SK-N-SH (cell line): ENCODE data around the gene RNF146. TPM values are rescaled to one million over a fixed set of nuclear protein-coding genes. Genes with fewer than 3 reads are reported as not detected.
A peak's percentile ranks its signal among the peaks of the same experiment; 100 is the strongest.

Source experiments
- CTCF ChIA-PET: fragments of 300-600, 350-600 bp; formaldehyde crosslinking; extraction: SDS; loops from one replicate; lab custom pipeline; 2021; lab: Yijun Ruan, JAX
- POLR2A ChIA-PET: fragments of 350-600 bp; sonication (Branson Sonifier 250); formaldehyde crosslinking; extraction: SDS; loops from one replicate; lab custom pipeline; 2020; ENCODE audit warnings: antibody characterized with exemption, inconsistent platforms; lab: Yijun Ruan, JAX
- DNase-seq: peaks from one replicate; pipeline ENCODE4 v3.0.0; 2012
- H2AFZ ChIP-seq: fragments of 200-600 bp; sonication (generic); 2 replicates; pipeline ENCODE4 v1.8.1; 2016; ENCODE audit warnings: antibody characterized with exemption, mild to moderate bottlenecking, low read depth
- H3F3A ChIP-seq: fragments of 200-600 bp; sonication (generic); replicated peaks from 2 replicates; pipeline ENCODE3; 2016; ENCODE audit warnings: antibody characterized with exemption, mild to moderate bottlenecking; ENCODE audit not compliant: insufficient read depth
- H3K27ac ChIP-seq, 2 experiments: fragments of 200-500 bp in 1 of 2; fragments of 200-600 bp in 1 of 2; sonication (Bioruptor generic) in 1 of 2; sonication (generic), shearing (Covaris generic) in 1 of 2; 2 replicates each; pipeline versions ENCODE4 v1.5.1 to v1.6.1; 2014 to 2016; ENCODE audit warnings: low read depth in 2 of 2, inconsistent platforms in 1 of 2, low read length in 1 of 2, mild to moderate bottlenecking in 1 of 2, mixed read lengths in 1 of 2
- H3K27me3 ChIP-seq: fragments of 200-600 bp; sonication (generic), shearing (Covaris generic); 2 replicates; pipeline ENCODE4 v1.6.1; 2016; ENCODE audit warnings: mixed run types; ENCODE audit not compliant: insufficient read depth
- H3K36me3 ChIP-seq, 2 experiments: fragments of 200-500 bp in 1 of 2; fragments of 200-600 bp in 1 of 2; sonication (Bioruptor generic) in 1 of 2; sonication (generic) in 1 of 2; replicated peaks in 1 of 2; 2 replicates each; pipeline versions ENCODE3 to v1.5.1; 2014 to 2016; ENCODE audit warnings: low read length in 1 of 2, mild to moderate bottlenecking in 1 of 2; ENCODE audit not compliant: insufficient read depth in 2 of 2, control insufficient read depth in 1 of 2
- H3K4me1 ChIP-seq, 2 experiments: fragments of 200-500 bp in 1 of 2; fragments of 200-600 bp in 1 of 2; sonication (Bioruptor generic) in 1 of 2; sonication (generic), shearing (Covaris generic) in 1 of 2; 2 replicates each; pipeline versions ENCODE4 v1.5.1 to v1.6.1; 2014 to 2016; ENCODE audit warnings: low read depth in 1 of 2, low read length in 1 of 2, mixed run types in 1 of 2; ENCODE audit not compliant: insufficient read depth in 2 of 2, control insufficient read depth in 1 of 2
- H3K4me2 ChIP-seq: fragments of 200-600 bp; sonication (generic), shearing (Covaris generic); 2 replicates; pipeline ENCODE4 v1.6.1; 2017; ENCODE audit warnings: mixed run types
- H3K4me3 ChIP-seq, 2 experiments: fragments of 200-500 bp in 1 of 2; fragments of 200-600 bp in 1 of 2; sonication (Bioruptor generic) in 1 of 2; sonication (generic), shearing (Covaris generic) in 1 of 2; 2 replicates each; pipeline versions ENCODE4 v1.5.1 to v1.8.1; 2014 to 2016; ENCODE audit warnings: low read depth in 2 of 2, inconsistent platforms in 1 of 2, low read length in 1 of 2, mild to moderate bottlenecking in 1 of 2, mixed read lengths in 1 of 2, moderate library complexity in 1 of 2
- H3K79me2 ChIP-seq: fragments of 200-600 bp; sonication (generic); 2 replicates; pipeline ENCODE4 v1.8.1; 2017; ENCODE audit warnings: mild to moderate bottlenecking; ENCODE audit not compliant: insufficient read depth
- H3K9ac ChIP-seq: fragments of 200-600 bp; sonication (generic); 2 replicates; pipeline ENCODE4 v1.6.1; 2017; ENCODE audit warnings: mixed run types
- H3K9me2 ChIP-seq: fragments of 200-600 bp; sonication (generic); 2 replicates; pipeline ENCODE4 v1.6.1; 2017; ENCODE audit warnings: mixed run types
- H3K9me3 ChIP-seq: fragments of 200-600 bp; sonication (generic); 2 replicates; pipeline ENCODE4 v1.6.1; 2017; ENCODE audit warnings: mixed run types, mild to moderate bottlenecking, moderate library complexity
- H4K20me1 ChIP-seq: fragments of 200-600 bp; sonication (generic); 2 replicates; pipeline ENCODE4 v1.6.1; 2017; ENCODE audit warnings: mild to moderate bottlenecking, mixed run types; ENCODE audit not compliant: insufficient read depth
- CHD2 ChIP-seq: fragments of 150-350 bp; IDR thresholded peaks from 2 replicates; pipeline ENCODE4 v1.6.1; 2018; ENCODE audit warnings: low read length; ENCODE audit not compliant: partially characterized antibody
- ELF1 ChIP-seq: IDR thresholded peaks from 2 replicates; pipeline ENCODE4 v1.4.0; 2012
- EP300 ChIP-seq, 2 experiments: IDR thresholded peaks; 2 replicates each; pipeline versions ENCODE4 v1.4.0 to v1.6.1; 2012; ENCODE audit warnings: borderline replicate concordance in 1 of 2, low read depth in 1 of 2, low read length in 1 of 2
- EZH2phosphoT487 ChIP-seq: fragments of 200-600 bp; sonication (generic); IDR thresholded peaks from 2 replicates; pipeline ENCODE4 v1.6.1; 2017; ENCODE audit warnings: low read depth, mixed run types, mild to moderate bottlenecking, antibody characterized with exemption, moderate library complexity, borderline replicate concordance
- FOSL2 ChIP-seq: IDR thresholded peaks from 2 replicates; pipeline ENCODE4 v1.4.0; 2012; ENCODE audit warnings: low read depth, mild to moderate bottlenecking, moderate library complexity, borderline replicate concordance
- FOXJ3 ChIP-seq: sonication (generic); formaldehyde crosslinking; IDR thresholded peaks from 2 replicates; pipeline ENCODE4 v1.5.1; 2020; ENCODE audit warnings: mild to moderate bottlenecking, missing genetic modification reagents
- GABPA ChIP-seq: IDR thresholded peaks from 2 replicates; pipeline ENCODE4 v1.4.0; 2012; ENCODE audit warnings: low read depth, mild to moderate bottlenecking
- GATA2 ChIP-seq: sonication (generic); formaldehyde crosslinking; IDR thresholded peaks from 2 replicates; pipeline ENCODE4 v1.5.0; 2020; ENCODE audit warnings: mild to moderate bottlenecking, missing genetic modification reagents
- MEF2A ChIP-seq: IDR thresholded peaks from 2 replicates; pipeline ENCODE4 v1.4.0; 2012; ENCODE audit warnings: low read depth, borderline replicate concordance
- MXI1 ChIP-seq: IDR thresholded peaks from 2 replicates; pipeline ENCODE4 v1.6.1; 2012; ENCODE audit warnings: mild to moderate bottlenecking, low read depth, low read length, improper control_type of control experiment
- NFIC ChIP-seq: IDR thresholded peaks from 2 replicates; pipeline ENCODE4 v1.4.0; 2012; ENCODE audit warnings: borderline replicate concordance
- POLR2AphosphoS5 ChIP-seq: IDR thresholded peaks from 2 replicates; pipeline ENCODE4 v1.6.1; 2012; ENCODE audit warnings: low read depth, low read length
- REST ChIP-seq: IDR thresholded peaks from 2 replicates; pipeline ENCODE4 v1.6.1; 2012; ENCODE audit warnings: mild to moderate bottlenecking, low read depth, low read length, moderate library complexity
- RFX5 ChIP-seq: IDR thresholded peaks from 2 replicates; pipeline ENCODE4 v1.6.1; 2012; ENCODE audit warnings: mild to moderate bottlenecking, improper control_type of control experiment, low read length
- RXRA ChIP-seq: IDR thresholded peaks from 2 replicates; pipeline ENCODE4 v1.4.0; 2012; ENCODE audit warnings: low read depth, mild to moderate bottlenecking, borderline replicate concordance
- SMC3 ChIP-seq: IDR thresholded peaks from 2 replicates; pipeline ENCODE4 v1.6.1; 2012; ENCODE audit warnings: low read depth, low read length, improper control_type of control experiment
- TCF12 ChIP-seq: IDR thresholded peaks from 2 replicates; pipeline ENCODE4 v1.4.0; 2012
- YY1 ChIP-seq: IDR thresholded peaks from 2 replicates; pipeline ENCODE4 v1.4.0; 2012; ENCODE audit warnings: low read depth, mild to moderate bottlenecking
- WGBS: methylation state at CpG from one replicate; pipeline ENCODE4 v1.1.6; 2017; ENCODE audit warnings: low lambda C conversion rate; 5-methylcytosine and 5-hydroxymethylcytosine counted together
- polyA plus RNA-seq, 3 experiments: library from polyadenylated mRNA; depleted of rRNA; stranded (reverse); fragments of >200 nt; gene quantifications; 2 replicates each; pipeline ENCODE4 v1.2.3, GENCODE V29; 2012
- TF ChIP-seq, protein P1 (sequence below): IDR thresholded peaks from 2 replicates; pipeline ENCODE4 v1.4.0; 2012; ENCODE audit warnings: low read depth, borderline replicate concordance
- TF ChIP-seq, protein P2 (sequence below): fragments of 200-600 bp; sonication (generic); IDR thresholded peaks from 2 replicates; pipeline ENCODE4 v1.6.1; 2017; ENCODE audit warnings: antibody characterized with exemption, mild to moderate bottlenecking, moderate library complexity
- TF ChIP-seq, protein P3 (sequence below): fragments of 150-350 bp; IDR thresholded peaks from 2 replicates; pipeline ENCODE4 v1.6.1; 2016; ENCODE audit warnings: mild to moderate bottlenecking, low read depth, low read length

The RNF146 gene
- polyA plus RNA-seq, 1 of the 3 experiments (the other 2 are of a cell fraction) = 29.2 TPM

DNA sequence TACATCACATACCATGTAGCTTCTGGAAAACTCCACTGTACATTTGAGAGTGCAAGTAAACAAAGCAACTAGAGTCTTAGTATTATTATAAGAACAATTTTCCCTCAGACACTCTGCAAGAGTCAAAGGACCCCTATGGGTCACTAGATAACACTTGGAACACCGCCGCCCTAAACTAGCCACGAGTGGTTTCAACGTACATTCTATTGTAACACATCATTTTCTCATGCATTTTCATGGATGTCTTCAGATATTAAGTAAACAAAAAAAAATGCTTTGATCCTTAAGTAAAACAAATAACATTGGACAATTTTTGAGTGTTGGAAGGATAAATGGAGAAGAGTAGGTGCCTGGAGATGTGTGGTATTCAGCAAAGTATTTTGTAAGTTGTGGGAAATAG, 3.2 kb upstream of the RNF146 start (continued):
- TF ChIP-seq, protein P1, sequence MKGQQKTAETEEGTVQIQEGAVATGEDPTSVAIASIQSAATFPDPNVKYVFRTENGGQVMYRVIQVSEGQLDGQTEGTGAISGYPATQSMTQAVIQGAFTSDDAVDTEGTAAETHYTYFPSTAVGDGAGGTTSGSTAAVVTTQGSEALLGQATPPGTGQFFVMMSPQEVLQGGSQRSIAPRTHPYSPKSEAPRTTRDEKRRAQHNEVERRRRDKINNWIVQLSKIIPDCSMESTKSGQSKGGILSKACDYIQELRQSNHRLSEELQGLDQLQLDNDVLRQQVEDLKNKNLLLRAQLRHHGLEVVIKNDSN = no peak
- no peak for TF ChIP-seq EZH2phosphoT487
- no peak for TF ChIP-seq EP300 (IDR thresholded peaks at IDR 0.05; ENCODE audit: borderline replicate concordance in 1 of 2, low read depth in 1 of 2, low read length in 1 of 2)
- TF ChIP-seq CHD2 = no peak

GRCh38 chr6:127266892-127267645, 405 bp downstream of the RNF146 start:
- Histone ChIP-seq H3K9me3 (no peaks in the 10 kb centered on the region), H3K4me3 (peak overlapping the region; percentile 71 to 96), H4K20me1 (peaks cover 40% of the 10 kb centered on the region), H3K4me2 (peak overlapping the region; percentile 83), H3K27me3 (no peaks in the 10 kb centered on the region), H2AFZ (peak overlapping the region; percentile 90), H3K9ac (peak overlapping the region; percentile 85), H3K9me2 (no peaks in the 10 kb centered on the region), H3K79me2 (peaks cover 51% of the 10 kb centered on the region), H3F3A (peaks cover 10% of the 10 kb centered on the region), H3K27ac (peak overlapping the region; percentile 91 to 98), H3K36me3 (peaks cover 0 to 4% of the 10 kb centered on the region in 2 experiments), H3K4me1 (peaks cover 0 to 5% of the 10 kb centered on the region in 2 experiments; a peak in 2 of 4 replicates)
- whole genome bisulfite sequencing = under 1% methylated on average over 31 of the region's 64 CpGs
- POLR2A ChIA-PET = interaction anchor here (0.9 to 2.2 kb wide), 10 partner anchors 9 to 1486 kb away, joined by 3 to 14 read pairs (median 4); partner anchors contain the start of genes MTCL3 and NCOA7
- DNase-seq = peak; percentile 85
- CTCF ChIA-PET = interaction anchor here (0.6 to 1.7 kb wide), 20 partner anchors 8 to 1484 kb away, joined by 3 to 14 read pairs (median 4); partner anchors contain the start of gene MTCL3
- TF ChIP-seq NFIC (no peak), GATA2 (CRISPR knock-in tag) (no peak), CHD2 (no peak), RFX5 (no peak), GABPA (peak; percentile 26; the same call in 1 of the 2 replicates), MXI1 (0 out of 2 replicates have a peak, but pooled peaks have one; percentile 19), FOSL2 (no peak), RXRA (no peak), YY1 (peak; percentile 89), TCF12 (no peak), MEF2A (no peak), ELF1 (0 out of 2 replicates have a peak, but pooled peaks have one; percentile 18), POLR2AphosphoS5 (no peak; the same call in none of the 2 replicates), FOXJ3 (no peak), EZH2phosphoT487 (no peak), SMC3 (no peak), EP300 (IDR thresholded peaks at IDR 0.05; ENCODE audit: borderline replicate concordance in 1 of 2, low read depth in 1 of 2, low read length in 1 of 2) (no peak), REST (0 out of 2 replicates have a peak, but pooled peaks have one; percentile 4)
- TF ChIP-seq, protein P2, sequence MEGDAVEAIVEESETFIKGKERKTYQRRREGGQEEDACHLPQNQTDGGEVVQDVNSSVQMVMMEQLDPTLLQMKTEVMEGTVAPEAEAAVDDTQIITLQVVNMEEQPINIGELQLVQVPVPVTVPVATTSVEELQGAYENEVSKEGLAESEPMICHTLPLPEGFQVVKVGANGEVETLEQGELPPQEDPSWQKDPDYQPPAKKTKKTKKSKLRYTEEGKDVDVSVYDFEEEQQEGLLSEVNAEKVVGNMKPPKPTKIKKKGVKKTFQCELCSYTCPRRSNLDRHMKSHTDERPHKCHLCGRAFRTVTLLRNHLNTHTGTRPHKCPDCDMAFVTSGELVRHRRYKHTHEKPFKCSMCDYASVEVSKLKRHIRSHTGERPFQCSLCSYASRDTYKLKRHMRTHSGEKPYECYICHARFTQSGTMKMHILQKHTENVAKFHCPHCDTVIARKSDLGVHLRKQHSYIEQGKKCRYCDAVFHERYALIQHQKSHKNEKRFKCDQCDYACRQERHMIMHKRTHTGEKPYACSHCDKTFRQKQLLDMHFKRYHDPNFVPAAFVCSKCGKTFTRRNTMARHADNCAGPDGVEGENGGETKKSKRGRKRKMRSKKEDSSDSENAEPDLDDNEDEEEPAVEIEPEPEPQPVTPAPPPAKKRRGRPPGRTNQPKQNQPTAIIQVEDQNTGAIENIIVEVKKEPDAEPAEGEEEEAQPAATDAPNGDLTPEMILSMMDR = no peak
- TF ChIP-seq, protein P3, sequence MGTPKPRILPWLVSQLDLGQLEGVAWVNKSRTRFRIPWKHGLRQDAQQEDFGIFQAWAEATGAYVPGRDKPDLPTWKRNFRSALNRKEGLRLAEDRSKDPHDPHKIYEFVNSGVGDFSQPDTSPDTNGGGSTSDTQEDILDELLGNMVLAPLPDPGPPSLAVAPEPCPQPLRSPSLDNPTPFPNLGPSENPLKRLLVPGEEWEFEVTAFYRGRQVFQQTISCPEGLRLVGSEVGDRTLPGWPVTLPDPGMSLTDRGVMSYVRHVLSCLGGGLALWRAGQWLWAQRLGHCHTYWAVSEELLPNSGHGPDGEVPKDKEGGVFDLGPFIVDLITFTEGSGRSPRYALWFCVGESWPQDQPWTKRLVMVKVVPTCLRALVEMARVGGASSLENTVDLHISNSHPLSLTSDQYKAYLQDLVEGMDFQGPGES = no peak
- TF ChIP-seq, protein P1 = no peak
